Measurements from ENCODE around the gene PYDC1.
A peak's percentile ranks its signal among the peaks of the same experiment; 100 is the strongest.
"Not testable (repeated sequence)": the region's sequence is repeated elsewhere in the genome, so short reads cannot be mapped to it uniquely, and the experiment has no call there.

PYDC1 gene

GRCh38 chr16:31195861-31196260 lies 21.1 kb downstream of the PYDC1 start:
- not testable (repeated sequence) for DNase-seq

DNA sequence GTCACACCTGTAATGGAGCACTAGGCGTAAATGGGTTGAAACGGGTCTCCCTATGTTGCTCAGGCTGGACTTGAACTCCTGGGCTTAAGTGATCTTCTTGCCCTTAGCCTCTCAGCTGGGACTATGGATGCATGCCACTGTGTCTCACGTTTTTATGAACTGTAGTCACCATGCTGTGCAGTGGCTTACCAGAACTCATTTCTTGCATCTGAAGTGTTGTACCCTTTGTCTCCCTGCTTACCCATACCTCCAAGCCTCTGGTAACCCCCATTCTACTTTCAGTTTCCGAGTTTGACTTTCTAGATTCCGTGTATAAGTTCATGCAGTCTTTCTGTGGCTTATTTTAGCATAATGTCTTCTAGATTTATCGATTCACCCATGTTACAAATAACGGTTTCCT lies 22.0 kb downstream of the PYDC1 start:
- DNase-seq: no peak

DNA sequence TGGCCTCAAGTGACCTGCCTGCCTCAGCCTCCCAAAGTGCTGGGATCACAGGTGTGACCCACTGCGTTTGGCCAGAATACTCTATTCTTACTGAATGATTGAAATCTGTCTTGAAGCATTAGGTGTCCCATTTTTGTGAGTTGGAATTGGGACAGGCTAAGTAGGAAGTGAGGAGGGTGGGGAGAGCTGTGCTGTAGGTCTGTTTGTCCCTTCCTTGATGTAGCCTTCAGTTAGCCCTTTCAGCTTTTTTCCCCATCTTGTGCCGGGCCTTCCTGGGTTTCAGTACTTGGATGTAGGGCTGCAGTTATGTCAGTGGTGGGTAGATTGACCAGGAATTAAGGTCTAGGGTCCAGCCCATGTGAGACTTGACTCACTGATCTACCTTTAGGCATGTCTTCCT lies 23.1 kb downstream of the PYDC1 start:
- no peak for DNase-seq

DNA sequence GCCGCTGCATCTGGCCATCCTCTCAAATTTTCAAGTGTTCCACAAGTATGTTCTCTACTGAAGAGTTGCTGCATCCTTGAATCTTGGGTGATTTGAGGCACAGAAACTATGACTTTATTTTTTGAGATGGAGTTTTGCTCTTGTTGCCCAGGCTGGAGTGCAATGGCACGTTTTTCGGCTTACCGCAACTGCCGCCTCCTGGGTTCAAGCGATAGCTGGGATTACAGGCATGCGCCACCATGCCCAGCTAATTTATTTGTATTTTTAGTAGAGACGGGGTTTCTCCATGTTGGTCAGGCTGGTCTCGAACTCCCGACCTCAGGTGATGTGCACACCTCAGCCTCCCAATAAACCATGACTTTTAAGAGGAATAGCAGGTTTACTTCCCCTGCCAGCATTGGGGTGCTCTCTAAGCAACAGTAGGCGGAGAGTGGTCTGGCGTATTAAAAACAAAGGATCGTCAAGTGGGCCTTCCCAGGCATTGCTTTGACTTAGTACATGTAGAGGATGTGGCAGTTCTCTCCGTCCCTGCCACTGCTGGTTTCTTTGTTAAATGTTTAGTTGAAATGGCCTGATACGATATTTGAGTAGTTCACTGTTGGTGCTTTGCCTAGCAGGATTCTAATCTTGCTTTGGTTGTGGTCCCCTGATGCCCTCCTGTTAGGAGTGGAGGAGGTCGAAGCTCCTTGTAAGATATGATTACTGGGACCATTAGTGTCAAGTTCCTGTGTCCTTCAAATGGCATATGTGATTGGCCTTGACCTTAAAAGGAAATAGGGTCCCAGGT lies 23.9 kb downstream of the PYDC1 start:
- no peak for DNase-seq

DNA sequence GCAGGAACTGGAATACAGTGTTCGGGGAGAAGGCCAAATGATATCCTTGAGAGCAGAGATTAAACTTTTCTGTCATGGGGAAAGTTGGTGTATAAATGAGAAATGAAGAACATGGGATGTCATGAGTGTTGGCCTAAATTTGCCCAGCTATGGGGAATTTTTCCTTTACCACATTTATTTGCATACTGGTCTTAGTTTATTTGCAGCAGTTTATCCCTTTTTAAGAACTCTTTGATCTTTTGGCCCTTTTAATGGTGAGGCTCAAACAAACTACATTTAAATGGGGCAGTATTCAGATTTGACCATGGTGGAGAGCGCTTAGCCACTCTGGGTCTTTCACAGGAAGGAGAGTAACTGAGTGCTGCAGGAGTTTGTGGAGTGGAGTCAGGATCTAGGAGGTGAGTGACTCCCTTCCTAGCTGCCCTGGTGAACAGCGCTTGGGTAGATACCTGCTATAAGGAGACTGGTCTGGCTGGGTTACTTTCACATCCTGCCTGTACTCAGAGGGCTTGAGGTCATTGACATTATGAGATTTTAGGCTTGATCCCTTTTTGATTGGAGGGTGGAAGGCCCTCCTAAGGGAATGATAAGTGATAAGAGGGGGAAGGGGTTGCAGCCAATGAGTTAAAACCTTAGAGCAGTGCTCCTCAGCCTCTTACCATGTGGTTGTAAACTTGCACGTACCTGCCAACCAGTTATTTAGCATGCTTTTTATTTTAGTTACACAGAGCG lies 25.1 kb downstream of the PYDC1 start:
- DNase-seq: no peak

GRCh38 chr16:31190818-31191444 lies 26.0 kb downstream of the PYDC1 start:
- no peak for DNase-seq

DNA sequence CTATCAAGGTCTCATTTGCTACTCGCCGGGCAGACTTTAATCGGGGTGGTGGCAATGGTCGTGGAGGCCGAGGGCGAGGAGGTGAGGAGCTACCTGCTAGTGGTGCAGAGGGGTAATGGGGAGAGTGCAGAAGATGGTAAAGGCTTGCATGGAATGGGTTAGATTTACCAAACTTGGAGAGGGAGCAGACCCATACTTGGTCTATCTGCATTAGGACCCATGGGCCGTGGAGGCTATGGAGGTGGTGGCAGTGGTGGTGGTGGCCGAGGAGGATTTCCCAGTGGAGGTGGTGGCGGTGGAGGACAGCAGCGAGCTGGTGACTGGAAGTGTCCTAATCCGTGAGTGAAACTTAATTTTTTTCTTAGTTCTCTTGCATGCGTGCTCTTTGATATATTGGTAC lies 26.9 kb downstream of the PYDC1 start:
- DNase-seq: no peak

- DNase-seq: no peak
These were observed 27.5 kb downstream of the PYDC1 start for GRCh38 chr16:31189412-31189778.

- DNase-seq: no peak
These were observed 28.2 kb downstream of the PYDC1 start for GRCh38 chr16:31188450-31189411.

GRCh38 chr16:31187808-31188189 lies 29.1 kb downstream of the PYDC1 start:
- DNase-seq: no peak

- DNase-seq: no peak
These were observed 29.8 kb downstream of the PYDC1 start for GRCh38 chr16:31186930-31187807.

GRCh38 chr16:31186176-31186575 lies 30.8 kb downstream of the PYDC1 start:
- no peak for DNase-seq

- no peak for DNase-seq
These were observed 31.6 kb downstream of the PYDC1 start for GRCh38 chr16:31185339-31185738.

GRCh38 chr16:31184888-31185287 lies 32.0 kb downstream of the PYDC1 start:
- no peak for DNase-seq

DNA sequence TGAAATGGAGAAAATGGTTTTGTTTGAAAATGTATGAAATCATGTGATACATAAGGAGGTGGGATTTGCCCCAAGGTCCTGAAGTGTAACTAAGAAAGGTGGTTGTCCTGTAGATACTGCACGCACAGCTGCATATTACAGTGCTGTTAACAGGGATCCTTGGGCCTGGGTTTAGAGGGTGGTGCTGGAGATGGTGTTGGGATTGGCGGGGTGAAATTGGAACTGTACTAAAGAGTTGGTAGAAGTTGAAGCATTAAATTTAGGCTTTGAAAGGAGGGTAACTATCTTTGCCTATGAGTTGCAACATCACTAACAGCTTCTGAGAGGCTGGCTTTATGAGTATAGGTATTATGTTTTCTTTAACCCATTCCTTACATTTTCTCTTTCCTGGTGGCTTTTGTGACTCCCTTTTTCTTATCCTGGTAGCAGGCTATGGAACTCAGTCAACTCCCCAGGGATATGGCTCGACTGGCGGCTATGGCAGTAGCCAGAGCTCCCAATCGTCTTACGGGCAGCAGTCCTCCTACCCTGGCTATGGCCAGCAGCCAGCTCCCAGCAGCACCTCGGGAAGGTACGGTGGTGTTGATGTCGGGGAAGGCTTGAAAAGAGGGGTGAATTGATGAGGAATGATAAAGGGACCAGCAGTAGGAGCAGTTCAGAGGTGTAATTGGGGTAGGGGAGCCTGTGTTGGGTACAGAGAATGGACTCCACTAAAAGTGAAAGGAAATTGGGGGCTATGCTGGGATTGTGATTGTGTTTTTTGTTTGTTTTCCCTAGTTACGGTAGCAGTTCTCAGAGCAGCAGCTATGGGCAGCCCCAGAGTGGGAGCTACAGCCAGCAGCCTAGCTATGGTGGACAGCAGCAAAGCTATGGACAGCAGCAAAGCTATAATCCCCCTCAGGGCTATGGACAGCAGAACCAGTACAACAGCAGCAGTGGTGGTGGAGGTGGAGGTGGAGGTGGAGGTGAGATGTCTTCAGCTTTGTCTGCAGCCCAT lies 33.2 kb downstream of the PYDC1 start:
- no peak for DNase-seq

DNA sequence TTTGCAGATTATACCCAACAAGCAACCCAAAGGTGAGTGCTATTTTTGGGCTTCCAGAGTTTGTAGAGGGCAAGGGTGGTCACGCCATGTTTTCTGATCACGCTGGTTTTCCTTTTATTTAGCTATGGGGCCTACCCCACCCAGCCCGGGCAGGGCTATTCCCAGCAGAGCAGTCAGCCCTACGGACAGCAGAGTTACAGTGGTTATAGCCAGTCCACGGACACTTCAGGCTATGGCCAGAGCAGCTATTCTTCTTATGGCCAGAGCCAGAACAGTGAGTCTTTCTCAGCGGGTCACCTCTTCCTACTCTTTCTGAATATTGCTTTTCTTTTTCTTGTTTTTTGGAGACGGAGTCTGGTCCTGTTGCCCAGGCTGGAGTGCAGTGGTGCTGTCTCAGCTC lies 34.5 kb downstream of the PYDC1 start:
- DNase-seq: no peak

DNA sequence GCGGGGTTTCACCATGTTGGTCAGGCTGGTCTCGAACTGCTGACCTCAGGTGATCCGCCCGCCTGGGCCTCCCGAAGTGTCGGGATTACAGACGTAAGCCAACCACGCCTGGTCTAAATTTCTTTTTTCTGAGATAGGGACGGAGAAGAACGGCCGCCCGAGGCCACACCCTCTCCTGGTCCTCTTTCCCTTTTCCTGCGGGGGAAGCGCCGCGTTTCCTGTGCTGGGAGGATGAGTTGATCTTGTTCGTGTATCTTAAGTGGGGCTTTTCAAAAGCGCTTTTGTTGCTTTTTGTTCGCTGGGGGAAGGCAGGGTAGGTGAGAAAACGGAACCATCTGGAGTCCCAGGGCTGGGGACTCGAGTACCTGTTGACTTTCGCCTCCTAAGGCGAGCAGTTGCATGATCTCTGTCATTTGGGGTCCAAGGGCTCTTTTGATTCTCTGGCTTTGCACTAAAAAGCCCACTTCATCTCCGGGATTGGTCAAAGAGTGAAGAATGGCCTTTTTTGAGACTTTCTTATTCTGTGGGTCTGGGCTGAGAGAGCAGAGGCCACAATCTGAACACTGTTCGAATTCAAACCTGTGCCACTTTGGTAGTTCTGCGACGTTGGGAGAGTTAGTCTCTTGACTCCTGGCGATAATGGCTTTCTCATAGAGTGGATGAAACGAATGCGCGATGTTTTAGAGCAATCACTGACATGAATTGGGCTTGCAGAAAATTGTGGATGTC lies 35.7 kb downstream of the PYDC1 start:
- no peak for DNase-seq

DNA sequence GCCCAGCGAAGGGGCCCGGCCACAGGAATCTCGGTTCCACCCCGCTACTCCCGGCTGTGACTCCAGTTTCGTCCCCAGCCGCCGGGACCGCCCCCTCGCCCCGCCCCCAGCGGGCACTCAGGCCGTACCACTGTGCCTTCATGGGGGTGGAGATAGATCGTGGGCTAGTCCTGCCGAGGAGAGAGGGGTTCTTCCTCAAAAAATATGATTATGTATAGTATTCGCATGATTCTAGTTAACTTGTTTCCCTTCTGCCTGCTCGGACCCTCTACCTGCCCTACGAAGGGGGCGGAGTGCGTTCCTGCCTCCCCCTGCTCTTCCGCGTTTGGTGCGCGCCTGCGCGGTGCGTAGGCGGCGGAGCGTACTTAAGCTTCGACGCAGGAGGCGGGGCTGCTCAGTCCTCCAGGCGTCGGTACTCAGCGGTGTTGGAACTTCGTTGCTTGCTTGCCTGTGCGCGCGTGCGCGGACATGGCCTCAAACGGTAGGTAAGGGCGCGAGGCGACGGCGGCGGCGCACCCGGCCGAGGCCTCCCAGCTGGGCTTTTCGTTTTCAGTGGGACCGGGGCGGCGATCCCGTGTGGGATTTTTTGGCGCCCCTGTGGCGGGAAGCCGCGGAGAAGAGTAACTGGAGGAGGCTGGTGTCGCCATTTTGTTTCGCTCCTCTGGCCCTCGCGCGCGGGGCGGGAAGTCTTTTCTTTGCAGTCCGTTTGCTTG lies 37.0 kb downstream of the PYDC1 start, which contains the start of gene FUS:
Gene FUS (plus strand): TSS at position 393 of the 713 bp plus-strand sequence. CDS start 76 bp downstream, at position 469.
- peak; percentile 60 for DNase-seq

- DNase-seq: no peak
These were observed 37.7 kb downstream of the PYDC1 start for GRCh38 chr16:31179219-31179746.
